Stromal cell of bone marrow (primary cell): ENCODE measurements around the gene LRIF1.
"Not testable (repeated sequence)": the region's sequence is repeated elsewhere in the genome, so short reads cannot be mapped to it uniquely, and the experiment has no call there.

Experiments
- DNase-seq: peaks from one replicate; pipeline ENCODE4 v3.0.0-alpha.2; 2012; ENCODE audit warnings: low read depth

LRIF1 gene

DNA sequence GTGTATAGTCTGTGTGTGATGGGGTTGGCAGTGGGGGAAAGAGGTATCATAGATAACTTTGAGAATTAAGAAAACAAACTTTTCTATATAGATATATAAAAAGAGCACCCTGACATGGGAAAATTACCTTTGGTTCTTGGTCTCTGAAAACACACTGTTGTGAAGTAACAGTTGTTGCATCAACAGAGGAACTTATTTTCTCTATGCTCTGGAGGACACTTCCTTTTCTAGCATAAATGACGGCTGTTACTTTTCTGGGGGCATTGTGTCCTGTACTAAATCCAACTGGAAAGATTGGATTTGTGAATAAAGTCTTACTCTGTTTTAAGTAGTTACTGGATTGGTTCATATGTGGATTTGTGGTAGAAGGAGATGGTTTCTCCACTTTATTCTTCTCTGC, 12.6 kb downstream of the LRIF1 start:
- no peak for DNase-seq

DNA sequence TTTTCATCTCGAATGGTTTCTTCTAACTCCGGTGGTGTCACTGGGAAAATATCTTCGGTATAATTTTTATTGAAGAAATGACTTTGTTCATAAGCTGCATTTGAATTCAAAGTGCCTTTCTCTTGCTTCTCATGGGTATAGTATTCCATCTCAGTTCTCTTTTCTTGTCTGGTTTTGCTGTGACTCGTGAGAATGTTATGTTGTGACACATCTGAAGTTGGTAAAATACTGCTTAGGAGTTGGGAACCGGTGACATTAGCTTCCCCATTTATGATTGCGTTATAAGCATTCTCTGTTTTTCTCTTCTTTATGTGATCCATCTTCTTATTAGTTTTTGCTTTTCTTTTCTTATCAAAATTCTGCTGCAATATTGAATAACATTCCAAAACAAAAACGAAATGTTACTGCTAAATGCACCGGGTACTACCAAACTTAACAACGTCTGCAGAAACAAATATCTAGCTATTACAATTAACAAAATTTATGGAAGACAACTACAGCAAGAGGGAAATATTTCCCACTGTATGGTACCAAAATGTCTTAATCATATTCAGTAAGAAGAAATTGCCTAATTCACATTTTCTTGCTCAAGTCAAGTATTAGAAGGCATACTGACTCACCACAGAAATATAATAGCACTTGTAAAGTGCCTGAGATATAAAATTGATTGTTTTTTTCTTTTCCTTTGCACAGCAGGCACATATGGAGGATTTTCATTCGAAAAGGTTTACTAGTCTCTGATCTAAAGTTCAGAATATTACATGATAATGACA, 15.5 kb downstream of the LRIF1 start:
- no peak for DNase-seq

DNA sequence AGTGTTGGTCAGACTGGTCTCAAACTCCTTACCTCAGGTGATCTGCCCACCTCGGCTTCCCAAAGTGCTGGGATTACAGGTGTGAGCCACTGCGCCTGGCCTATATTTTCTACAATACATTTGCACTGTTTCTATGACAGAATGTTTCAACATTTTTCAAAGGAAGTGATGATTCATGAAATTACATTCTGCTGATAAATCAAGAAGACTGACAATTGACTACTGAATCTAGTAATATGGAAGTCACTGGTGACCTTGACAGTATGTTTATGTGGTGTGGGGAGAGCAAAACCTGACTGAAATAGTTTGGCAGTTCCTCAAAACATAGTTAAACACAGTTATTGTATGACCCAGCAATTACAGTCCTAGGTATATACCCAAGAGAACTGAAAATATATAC, 18.1 kb downstream of the LRIF1 start:
- no peak for DNase-seq

DNA sequence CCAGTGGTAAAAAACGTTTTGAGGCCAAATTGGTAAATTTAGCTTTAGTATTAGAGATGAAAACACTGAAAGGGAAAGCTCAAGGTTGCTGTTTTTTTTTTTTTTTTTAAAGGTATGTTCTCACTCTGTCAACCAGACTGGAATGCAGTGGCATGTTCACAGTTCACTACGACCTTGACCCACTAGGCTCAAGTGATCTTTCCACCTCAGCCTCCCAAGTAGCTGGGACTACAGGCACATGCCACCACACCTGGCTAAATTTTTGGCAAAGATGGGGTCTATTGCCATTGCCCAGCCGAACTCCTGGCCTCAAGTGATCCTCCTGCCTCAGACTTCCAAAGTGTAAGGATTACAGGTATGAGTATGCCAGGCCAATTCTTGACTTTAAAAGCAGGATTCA, 18.9 kb downstream of the LRIF1 start:
- DNase-seq = no peak

DNA sequence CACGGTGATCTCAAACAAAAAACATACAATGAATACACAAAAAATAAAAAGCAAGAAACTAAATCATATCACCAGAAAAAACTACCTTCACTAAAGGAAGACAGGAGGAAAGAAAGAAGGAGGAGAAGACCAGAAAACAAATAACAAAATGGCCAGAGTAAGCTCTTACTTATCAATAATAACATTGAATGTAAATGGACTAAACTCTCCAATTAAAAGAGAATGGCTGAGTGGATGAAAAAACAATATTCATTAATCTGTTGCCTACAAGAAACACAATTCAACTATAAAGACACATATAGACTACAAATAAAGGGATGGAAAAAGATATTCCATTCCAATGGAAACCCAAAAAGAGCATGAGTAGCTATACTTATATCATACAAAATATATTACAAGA, 27.2 kb downstream of the LRIF1 start:
- DNase-seq = no peak

DNA sequence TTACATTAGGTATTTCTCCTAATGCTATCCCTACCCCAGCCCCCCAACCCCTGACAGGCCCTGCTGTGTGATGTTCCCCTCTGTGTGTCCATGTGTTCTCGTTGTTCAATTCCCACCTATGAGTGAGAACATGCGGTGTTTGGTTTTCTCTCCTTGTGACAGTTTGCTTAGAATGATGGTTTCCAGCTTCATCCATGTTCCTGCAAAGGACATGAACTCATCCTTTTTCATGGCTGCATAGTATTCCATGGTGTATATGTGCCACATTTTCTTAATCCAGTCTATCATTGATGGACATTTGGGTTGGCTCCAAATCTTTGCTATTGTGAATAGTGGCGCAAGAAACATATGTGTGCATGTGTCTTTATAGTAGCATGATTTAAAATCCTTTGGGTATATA, 32.6 kb downstream of the LRIF1 start:
- DNase-seq = not testable (repeated sequence)

DNA sequence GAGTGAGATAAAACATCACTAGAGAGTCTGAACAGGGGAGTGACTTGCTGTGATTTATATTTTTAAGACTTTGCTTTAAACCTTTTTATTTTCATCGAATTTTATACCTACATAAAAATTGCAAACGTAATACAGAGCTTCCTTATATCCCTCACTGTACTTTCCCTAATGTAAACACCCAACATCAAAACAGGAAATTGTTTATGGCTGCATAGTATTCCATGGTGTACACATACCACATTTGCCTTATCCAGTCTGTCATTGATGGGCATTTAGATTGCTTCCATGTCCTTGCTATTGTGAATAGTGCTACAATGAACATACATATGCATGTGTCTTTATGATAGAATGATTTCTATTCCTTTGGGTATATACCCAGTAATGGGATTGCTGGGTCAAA, 34.8 kb downstream of the LRIF1 start:
- no peak for DNase-seq

DNA sequence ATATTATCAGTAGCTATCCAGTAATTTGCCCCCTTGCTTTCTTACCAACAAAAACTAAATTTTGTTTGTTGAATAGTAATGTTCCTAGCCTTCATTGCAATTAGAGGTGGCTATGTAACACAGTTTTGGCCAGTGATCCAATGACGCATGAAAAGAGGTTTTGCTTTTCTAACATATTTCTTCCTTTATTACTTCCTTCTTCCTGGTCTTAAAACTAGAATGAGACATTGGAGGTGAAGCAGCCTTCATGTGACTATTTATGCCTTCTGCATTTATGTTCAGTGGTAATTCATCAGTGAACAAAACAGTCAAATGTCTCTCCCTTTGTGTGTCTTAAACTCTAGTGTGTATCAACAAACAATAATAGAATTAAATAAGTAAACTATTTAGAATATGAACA, 35.5 kb downstream of the LRIF1 start:
- DNase-seq = no peak

DNA sequence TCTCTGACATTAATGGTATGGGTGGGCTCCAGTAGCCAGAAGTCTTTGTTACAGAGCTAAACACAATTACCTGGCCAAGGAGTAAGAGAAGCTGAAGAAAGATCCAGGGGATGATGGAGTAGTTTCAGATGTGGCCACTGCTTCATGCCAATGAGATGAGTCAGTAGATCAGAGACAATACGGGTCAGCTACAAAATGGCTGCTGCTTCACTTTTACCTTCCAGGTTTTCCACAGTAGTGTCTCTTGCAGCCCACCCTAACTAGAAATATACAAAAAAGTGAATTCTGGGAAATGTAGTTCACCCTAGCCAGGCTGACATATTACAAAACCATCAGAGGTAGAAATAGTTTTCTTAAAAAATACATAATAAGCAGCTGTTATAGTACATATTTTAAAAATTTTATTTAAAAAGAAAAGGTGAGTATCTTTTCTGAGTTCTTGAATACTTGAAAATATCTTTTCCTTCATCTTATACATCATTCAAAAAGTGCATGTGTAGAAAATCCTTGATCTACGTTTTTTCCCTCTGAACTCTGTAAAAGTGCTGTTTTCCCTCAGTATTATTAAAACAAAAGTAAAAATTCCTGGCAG, 36.1 kb downstream of the LRIF1 start:
- DNase-seq = no peak

DNA sequence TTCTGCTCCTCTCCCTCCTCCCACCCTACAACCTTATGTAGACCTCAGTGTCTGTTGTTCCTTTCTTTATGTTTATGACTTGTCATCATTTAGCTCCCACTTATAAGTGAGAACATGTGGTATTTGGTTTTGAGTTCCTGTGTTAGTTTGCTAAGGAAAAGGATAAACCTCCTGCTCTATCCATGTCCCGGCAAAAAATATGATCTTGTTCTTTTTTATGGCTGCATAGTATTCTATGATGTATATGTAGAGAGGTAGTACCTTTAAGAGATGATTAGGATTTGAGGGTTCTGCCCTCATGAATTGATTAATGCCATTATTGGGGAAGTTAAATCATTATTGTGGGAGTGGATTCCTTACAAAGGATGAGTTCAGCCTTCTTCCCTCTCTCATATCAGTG, 41.8 kb downstream of the LRIF1 start:
- no peak for DNase-seq

DNA sequence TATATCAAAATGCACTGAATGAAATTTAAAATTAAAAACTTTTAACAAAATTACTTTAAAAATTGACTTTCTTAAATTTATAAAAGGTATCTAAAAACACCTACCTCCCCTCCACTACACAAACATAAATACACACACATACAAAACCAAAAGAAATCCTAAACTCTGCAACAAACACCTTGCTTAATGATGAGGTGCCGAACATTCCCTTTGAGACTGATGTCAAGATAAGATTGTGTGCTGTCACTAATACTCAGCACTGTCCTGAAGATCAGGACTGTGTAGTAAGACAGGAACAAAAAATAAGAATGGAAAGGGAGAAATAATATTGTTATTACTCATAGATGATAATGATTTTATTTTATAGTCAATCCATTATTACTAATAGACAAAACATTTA, 45.7 kb downstream of the LRIF1 start:
- no peak for DNase-seq

DNA sequence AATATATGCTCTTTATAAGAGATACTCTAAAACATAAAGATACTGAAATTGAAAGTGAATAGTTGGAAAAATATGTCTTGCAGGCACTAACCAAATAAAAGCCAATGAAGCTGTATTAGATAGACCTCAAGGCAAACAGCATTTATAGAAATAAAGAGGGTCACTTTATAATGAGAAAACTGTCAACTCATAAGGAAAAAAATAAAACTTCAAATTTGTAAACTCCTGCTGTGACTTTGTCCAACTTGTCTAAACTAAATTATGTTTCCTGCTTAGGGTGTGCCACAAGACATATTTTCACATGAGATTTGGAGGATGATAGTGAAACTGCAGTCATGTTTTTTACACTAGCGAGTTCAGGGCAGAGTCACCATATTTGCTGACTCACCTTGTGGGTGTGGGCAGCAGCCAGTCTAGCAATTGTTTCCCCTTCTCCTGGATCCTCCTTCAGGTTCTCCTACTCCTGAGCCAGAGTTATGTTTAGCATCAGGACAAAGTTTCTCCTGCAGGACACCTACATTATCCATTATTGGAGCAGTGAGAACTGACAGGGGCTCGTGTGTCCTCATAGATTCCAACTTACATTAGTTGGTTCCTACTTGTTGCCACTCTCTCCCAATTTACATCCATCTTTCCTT, 46.9 kb downstream of the LRIF1 start:
- no peak for DNase-seq

DNA sequence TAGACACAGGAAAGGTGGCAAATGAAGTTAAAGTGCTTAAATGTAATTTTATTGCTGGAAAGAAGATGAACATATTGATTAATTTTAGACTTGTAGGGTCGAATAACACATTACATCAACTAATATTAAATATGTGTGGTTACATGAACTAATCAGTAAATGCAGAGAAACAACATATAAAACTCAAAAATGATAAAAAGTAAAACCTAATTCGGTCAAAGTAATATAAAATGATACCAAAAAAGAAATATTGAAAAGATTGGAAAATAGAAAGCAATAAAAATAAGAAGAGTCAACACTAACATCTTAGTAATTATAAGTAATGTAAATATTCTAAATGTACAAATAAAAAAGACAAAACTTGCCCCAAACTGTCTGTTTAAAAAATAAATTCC, 47.5 kb downstream of the LRIF1 start:
- DNase-seq = no peak

DNA sequence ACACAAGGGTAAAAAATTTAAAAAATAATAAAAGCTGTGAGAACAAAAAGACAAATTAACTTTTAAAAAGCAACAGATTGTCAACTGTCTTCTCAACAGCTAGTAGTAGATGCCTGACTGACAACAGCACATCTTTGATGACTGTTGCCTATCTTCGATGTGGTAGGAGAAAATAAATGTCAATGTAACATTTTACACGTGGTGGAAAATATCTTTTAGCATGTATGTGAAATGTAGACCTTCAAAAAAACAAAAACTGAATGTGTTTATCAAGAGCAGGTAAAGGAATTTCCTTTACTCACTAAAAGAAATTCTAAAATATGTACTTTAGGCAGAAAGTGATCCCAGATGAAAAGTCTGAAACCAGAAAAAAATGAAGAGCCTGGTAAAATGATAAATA, 47.9 kb downstream of the LRIF1 start:
- no peak for DNase-seq

DNA sequence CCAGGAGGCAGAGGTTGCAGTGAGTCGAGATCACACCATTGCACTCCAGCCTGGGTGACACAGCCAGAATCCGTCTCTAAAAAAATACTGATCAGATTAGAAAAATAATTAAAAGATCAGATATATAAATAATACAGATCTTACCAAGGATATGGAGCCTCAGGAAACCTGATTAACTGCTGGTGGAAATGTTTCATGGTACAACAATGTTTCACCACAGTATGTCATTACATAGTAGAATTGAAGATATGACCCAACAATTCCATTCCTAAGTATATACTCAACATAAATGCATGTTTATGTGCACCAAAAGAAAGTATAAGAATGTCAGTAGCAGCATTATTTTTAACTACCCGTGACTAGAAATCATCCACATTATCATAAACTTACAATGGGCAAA, 49.0 kb downstream of the LRIF1 start:
- no peak for DNase-seq

DNA sequence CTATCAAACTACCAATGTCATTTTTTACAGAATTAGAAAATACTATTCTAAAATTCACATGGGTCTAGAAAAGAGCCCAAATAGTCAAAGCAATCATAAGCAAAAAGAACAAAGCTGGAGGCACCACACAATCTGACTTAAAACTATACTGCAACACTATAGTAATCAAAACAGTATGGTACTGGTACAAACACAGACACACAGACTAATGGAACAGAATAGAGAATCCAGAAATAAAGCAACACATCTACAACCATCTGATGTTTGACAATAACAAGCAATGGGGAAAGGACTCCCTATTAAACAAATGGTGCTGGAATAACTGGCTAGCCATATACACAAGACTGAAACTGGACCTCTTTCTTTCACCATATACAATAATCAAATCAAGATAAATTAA, 50.9 kb downstream of the LRIF1 start:
- DNase-seq = no peak

DNA sequence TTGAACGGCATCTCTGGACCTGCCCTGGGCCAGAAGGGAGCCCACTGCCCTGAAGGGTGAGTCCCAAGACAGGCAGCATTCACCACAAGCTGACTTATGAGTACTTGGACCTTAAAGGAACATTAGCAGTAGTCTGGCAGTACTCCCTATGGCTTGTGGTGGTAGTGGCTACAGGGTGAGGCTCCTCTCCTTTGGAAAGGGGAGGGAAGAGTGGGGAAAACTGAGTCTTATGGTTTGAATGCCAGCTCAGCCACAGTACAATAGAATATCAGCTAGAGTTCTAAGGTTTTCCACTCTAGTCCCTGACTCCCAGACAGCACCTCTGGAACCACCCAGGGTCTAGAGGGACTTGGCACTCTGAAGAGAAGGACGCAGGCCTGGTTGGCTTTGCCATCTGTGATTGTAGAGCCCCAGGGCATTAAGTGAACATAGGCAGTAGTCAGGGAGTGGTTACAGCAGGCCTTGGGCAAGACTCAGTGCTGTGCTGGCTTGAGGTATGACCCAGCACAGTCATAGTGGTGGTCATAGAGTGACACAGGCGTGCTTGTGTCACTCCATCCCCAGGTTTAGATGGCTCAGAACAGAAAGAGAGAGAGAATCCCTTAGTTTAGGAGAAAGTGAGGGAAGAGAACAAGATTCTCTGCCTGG, 59.7 kb downstream of the LRIF1 start:
- DNase-seq = no peak

DNA sequence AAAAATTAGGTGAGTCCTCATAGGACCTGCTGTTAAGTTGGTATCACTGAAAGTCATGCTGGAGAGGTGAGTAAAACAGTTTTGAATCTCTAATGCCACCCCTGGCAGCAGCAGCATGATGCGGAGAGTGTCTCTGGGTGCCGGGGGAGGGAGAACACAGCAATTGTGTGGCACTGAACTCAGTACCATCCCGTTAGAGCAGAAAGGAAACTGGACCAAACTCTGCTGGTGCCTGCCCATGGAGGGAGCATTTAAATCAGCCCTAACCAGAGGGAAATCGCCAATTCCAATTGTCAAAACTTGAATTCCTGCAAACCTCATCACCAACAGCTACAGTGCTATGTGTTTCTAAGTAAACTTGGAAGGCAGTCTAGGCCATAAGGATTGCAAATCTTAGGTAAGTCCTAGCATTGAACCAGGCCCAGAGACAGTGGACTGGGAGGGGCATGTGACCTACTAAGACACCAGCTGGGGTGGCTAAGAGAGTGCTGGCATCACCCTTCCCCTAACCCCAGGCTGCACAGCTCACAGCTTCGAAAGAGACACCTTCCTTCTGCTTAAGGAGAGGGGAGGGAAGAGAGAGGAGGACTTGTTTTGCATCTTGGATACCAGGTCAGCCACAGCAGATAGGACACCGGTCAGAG, 60.8 kb downstream of the LRIF1 start:
- DNase-seq = no peak

DNA sequence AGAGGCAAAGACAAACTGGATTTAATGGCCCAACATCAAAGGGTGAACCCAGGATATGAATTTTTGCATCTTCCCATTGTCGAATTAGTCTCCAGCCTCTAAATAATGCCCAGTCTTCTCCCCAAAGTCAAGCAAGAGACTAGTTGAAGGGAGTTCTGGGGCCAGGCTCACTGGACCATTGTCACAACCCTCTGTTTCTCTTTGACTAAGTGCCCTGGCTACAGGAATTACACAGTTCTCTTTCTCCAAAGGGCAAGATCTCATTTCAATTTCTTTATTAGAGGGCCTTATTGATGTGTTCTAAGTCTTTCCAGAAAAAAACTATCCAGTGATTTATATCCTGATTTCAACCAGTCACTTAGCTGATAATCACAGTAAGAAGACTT, 64.3 kb downstream of the LRIF1 start:
- no peak for DNase-seq

DNA sequence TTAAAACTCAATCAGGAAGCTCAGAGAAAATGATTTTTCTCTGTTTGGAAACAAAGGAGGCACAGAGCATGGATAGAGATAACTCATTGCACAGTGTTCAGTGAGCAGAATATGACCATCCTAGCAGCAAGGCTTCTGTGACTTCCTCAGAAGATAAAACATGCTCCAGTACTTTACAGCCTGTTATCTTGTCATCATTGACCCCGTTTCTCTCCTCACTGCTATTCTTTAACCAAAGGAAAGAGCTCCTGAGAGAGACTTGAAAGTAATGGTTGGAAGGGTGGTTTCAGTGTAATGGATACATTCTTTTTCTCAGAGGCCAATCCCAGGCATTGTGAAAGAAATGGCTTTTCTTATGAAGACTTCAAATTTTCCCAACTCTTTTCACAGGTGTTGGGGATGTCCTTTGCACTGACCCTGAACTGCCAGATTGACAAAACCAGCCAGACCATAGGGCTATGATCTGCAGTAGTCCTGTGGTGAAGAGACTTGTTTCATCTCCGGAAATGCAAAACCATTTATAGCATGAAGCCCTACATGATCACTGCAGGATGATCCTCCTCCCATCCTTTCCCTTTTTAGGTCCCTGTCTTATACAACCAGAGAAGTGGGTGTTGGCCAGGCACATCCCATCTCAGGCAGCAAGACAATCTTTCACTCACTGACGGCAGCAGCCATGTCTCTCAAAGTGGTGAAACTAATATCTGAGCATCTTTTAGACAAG, 64.8 kb downstream of the LRIF1 start:
- no peak for DNase-seq

DNA sequence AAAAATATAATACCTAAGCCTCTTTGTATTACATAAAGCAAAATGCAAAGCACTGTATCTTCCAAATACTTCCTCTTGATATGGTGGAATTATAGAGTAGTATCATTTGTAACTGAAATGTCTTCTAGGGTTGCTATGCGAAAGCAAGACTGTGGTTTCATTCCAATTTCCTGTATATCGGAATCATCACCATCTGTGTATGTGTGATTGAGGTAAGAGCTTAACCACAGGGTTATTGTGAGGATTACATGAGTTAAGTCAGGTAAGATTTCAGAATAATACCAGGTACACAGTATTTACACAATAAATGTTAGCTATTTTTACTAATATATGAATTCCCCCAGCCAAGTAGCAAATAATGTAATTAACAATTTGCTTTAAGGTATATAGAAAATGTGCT, 66.0 kb downstream of the LRIF1 start:
- no peak for DNase-seq
